SJCRH30 (cell line): ENCODE measurements around the gene RHBDL2. TPM values are rescaled to one million over a fixed set of nuclear protein-coding genes. Genes with fewer than 3 reads are reported as not detected.
"Not testable (repeated sequence)": the region's sequence is repeated elsewhere in the genome, so short reads cannot be mapped to it uniquely, and the experiment has no call there.

Experiments
- DNase-seq, 2 experiments: peaks; one replicate each; pipeline ENCODE4 v3.0.0-alpha.2; 2015 to 2020
- H3K27ac ChIP-seq: fragments of 250-450 bp; sonication (Bioruptor Pico); 2 replicates; pipeline ENCODE4 v1.5.1; 2020; ENCODE audit warnings: mild to moderate bottlenecking, moderate library complexity
- H3K27me3 ChIP-seq: fragments of 250-450 bp; sonication (Bioruptor Pico); 2 replicates; pipeline ENCODE4 v1.5.1; 2020; ENCODE audit warnings: mild to moderate bottlenecking, moderate library complexity
- H3K36me3 ChIP-seq: fragments of 250-450 bp; sonication (Bioruptor Pico); 2 replicates; pipeline ENCODE4 v1.5.1; 2020; ENCODE audit warnings: mild to moderate bottlenecking, moderate library complexity
- H3K4me1 ChIP-seq: fragments of 250-450 bp; sonication (Bioruptor Pico); 2 replicates; pipeline ENCODE4 v1.5.1; 2020; ENCODE audit warnings: mild to moderate bottlenecking, moderate library complexity
- H3K4me3 ChIP-seq: fragments of 250-450 bp; sonication (Bioruptor Pico); 2 replicates; pipeline ENCODE4 v1.5.1; 2020; ENCODE audit warnings: mild to moderate bottlenecking, moderate library complexity
- H3K9me3 ChIP-seq: fragments of 250-450 bp; sonication (Bioruptor Pico); replicated peaks from 2 replicates; pipeline ENCODE4 v1.5.1; 2020; ENCODE audit warnings: mild to moderate bottlenecking, moderate library complexity
- total RNA-seq: library from RNA; depleted of rRNA; stranded (reverse); fragments of >200 nt; shearing (Covaris generic); gene quantifications from 2 replicates; pipeline ENCODE4 v1.2.3, GENCODE V29; 2014

The RHBDL2 gene
- total RNA-seq, 1 experiment from 2014 or later: 0.10 TPM

GRCh38 chr1:38917337-38917736 lies 24.3 kb downstream of the RHBDL2 start:
- no peaks in the 10 kb centered on the region; the same call in 1 of the 2 replicates for H3K9me3 ChIP-seq
- no peak overlapping the region for H3K27ac ChIP-seq
- no peaks in the 10 kb centered on the region for H3K27me3 ChIP-seq
- H3K4me1 ChIP-seq: no peaks in the 10 kb centered on the region
- no peaks in the 10 kb centered on the region for H3K36me3 ChIP-seq
- no peak for DNase-seq
- H3K4me3 ChIP-seq: no peak overlapping the region

GRCh38 chr1:38915352-38915948 lies 26.2 kb downstream of the RHBDL2 start:
- no peak for DNase-seq
- Histone ChIP-seq H3K36me3 (no peaks in the 10 kb centered on the region), H3K4me1 (no peaks in the 10 kb centered on the region), H3K4me3 (no peak overlapping the region), H3K9me3 (no peaks in the 10 kb centered on the region; the same call in 1 of the 2 replicates), H3K27me3 (no peaks in the 10 kb centered on the region), H3K27ac (no peak overlapping the region)

- not testable (repeated sequence) for DNase-seq, H3K27ac ChIP-seq, H3K4me3 ChIP-seq, H3K36me3 ChIP-seq, H3K9me3 ChIP-seq, H3K27me3 ChIP-seq, H3K4me1 ChIP-seq
Observed at GRCh38 chr1:38914908-38915307, 26.7 kb downstream of the RHBDL2 start.

GRCh38 chr1:38908821-38909220 lies 32.8 kb downstream of the RHBDL2 start:
- DNase-seq: no peak
- H3K27ac ChIP-seq: no peak overlapping the region
- H3K36me3 ChIP-seq: no peaks in the 10 kb centered on the region
- no peaks in the 10 kb centered on the region for H3K27me3 ChIP-seq
- no peak overlapping the region for H3K4me3 ChIP-seq
- H3K4me1 ChIP-seq: no peaks in the 10 kb centered on the region
- no peaks in the 10 kb centered on the region for H3K9me3 ChIP-seq

- H3K27me3 ChIP-seq: no peaks in the 10 kb centered on the region
- no peak for DNase-seq
- H3K4me3 ChIP-seq: no peak overlapping the region
- no peaks in the 10 kb centered on the region for H3K36me3 ChIP-seq
- no peaks in the 10 kb centered on the region for H3K4me1 ChIP-seq
- H3K27ac ChIP-seq: no peak overlapping the region
- H3K9me3 ChIP-seq: no peaks in the 10 kb centered on the region
Observed at GRCh38 chr1:38905985-38906384, 35.6 kb downstream of the RHBDL2 start.

GRCh38 chr1:38899560-38899959 lies 42.1 kb downstream of the RHBDL2 start:
- H3K27ac ChIP-seq: no peak overlapping the region
- no peaks in the 10 kb centered on the region for H3K27me3 ChIP-seq
- no peaks in the 10 kb centered on the region for H3K36me3 ChIP-seq
- no peak for DNase-seq
- no peaks in the 10 kb centered on the region for H3K9me3 ChIP-seq
- H3K4me1 ChIP-seq: no peaks in the 10 kb centered on the region
- no peak overlapping the region for H3K4me3 ChIP-seq

GRCh38 chr1:38898653-38899230 lies 42.9 kb downstream of the RHBDL2 start:
- Histone ChIP-seq H3K36me3 (no peaks in the 10 kb centered on the region), H3K27ac (no peak overlapping the region), H3K4me3 (no peak overlapping the region), H3K4me1 (no peaks in the 10 kb centered on the region), H3K9me3 (no peaks in the 10 kb centered on the region), H3K27me3 (no peaks in the 10 kb centered on the region)
- DNase-seq: no peak

GRCh38 chr1:38896169-38896568 lies 45.5 kb downstream of the RHBDL2 start:
- H3K4me1 ChIP-seq: no peaks in the 10 kb centered on the region
- no peak overlapping the region for H3K4me3 ChIP-seq
- no peak for DNase-seq
- no peak overlapping the region for H3K27ac ChIP-seq
- H3K27me3 ChIP-seq: no peaks in the 10 kb centered on the region
- H3K9me3 ChIP-seq: no peaks in the 10 kb centered on the region
- no peaks in the 10 kb centered on the region for H3K36me3 ChIP-seq

- Histone ChIP-seq H3K27ac (no peak overlapping the region), H3K9me3 (no peaks in the 10 kb centered on the region), H3K4me3 (no peak overlapping the region), H3K4me1 (no peaks in the 10 kb centered on the region), H3K27me3 (no peaks in the 10 kb centered on the region), H3K36me3 (no peaks in the 10 kb centered on the region)
- no peak for DNase-seq
Observed at GRCh38 chr1:38892976-38893375, 48.7 kb downstream of the RHBDL2 start.

- DNase-seq: no peak
- H3K36me3 ChIP-seq: no peaks in the 10 kb centered on the region
- H3K9me3 ChIP-seq: no peaks in the 10 kb centered on the region
- no peaks in the 10 kb centered on the region for H3K4me1 ChIP-seq
- no peaks in the 10 kb centered on the region for H3K27me3 ChIP-seq
- H3K4me3 ChIP-seq: no peak overlapping the region
- no peak overlapping the region for H3K27ac ChIP-seq
Observed at GRCh38 chr1:38891753-38892152, 49.9 kb downstream of the RHBDL2 start.

- no peak for DNase-seq
- Histone ChIP-seq H3K27me3 (no peaks in the 10 kb centered on the region), H3K27ac (no peak overlapping the region), H3K9me3 (no peaks in the 10 kb centered on the region), H3K4me3 (no peak overlapping the region), H3K4me1 (no peaks in the 10 kb centered on the region), H3K36me3 (no peaks in the 10 kb centered on the region)
Observed at GRCh38 chr1:38889589-38889988, 52.0 kb downstream of the RHBDL2 start.

- Histone ChIP-seq H3K27ac (no peak overlapping the region), H3K36me3 (no peaks in the 10 kb centered on the region), H3K4me3 (no peak overlapping the region), H3K27me3 (no peaks in the 10 kb centered on the region), H3K9me3 (no peaks in the 10 kb centered on the region), H3K4me1 (no peaks in the 10 kb centered on the region)
- DNase-seq: no peak
Observed at GRCh38 chr1:38888423-38889333, 53.0 kb downstream of the RHBDL2 start.

- Histone ChIP-seq H3K27ac (no peak overlapping the region), H3K27me3 (no peaks in the 10 kb centered on the region), H3K4me3 (no peak overlapping the region), H3K4me1 (no peaks in the 10 kb centered on the region), H3K9me3 (no peaks in the 10 kb centered on the region), H3K36me3 (no peaks in the 10 kb centered on the region)
- DNase-seq: no peak
Observed at GRCh38 chr1:38885092-38885491, 56.5 kb downstream of the RHBDL2 start.

GRCh38 chr1:38881487-38881886 lies 60.1 kb downstream of the RHBDL2 start, which contains the start of gene GJA9:
TSS of gene GJA9 (minus strand) at chr1:38881587. CDS start at chr1:38876098, 5,489 bp downstream.
- DNase-seq: no peak
- no peaks in the 10 kb centered on the region for H3K27me3 ChIP-seq
- H3K27ac ChIP-seq: no peak within 1 kb of the TSS
- no peaks in the 10 kb centered on the region for H3K36me3 ChIP-seq
- H3K4me3 ChIP-seq: no peak within 1 kb of the TSS
- no peaks in the 10 kb centered on the region for H3K9me3 ChIP-seq
- no peaks in the 10 kb centered on the region for H3K4me1 ChIP-seq

- H3K36me3 ChIP-seq: no peaks in the 10 kb centered on the region
- no peaks in the 10 kb centered on the region for H3K9me3 ChIP-seq
- H3K27ac ChIP-seq: no peak overlapping the region
- no peak for DNase-seq
- no peak overlapping the region for H3K4me3 ChIP-seq
- peaks cover 6% of the 10 kb centered on the region; the same call in 1 of the 2 replicates for H3K4me1 ChIP-seq
- H3K27me3 ChIP-seq: no peaks in the 10 kb centered on the region
Observed at GRCh38 chr1:38875811-38876210, 65.8 kb downstream of the RHBDL2 start.
